ENCODE results near the gene CDC42.

CDC42 gene

GRCh38 chr1:22018583-22019559 lies 33.6 kb upstream of the CDC42 start:
- peak; percentile 89 to 95 for DNase-seq (ENCODE audit: low read depth in 2 of 2)
- TF ChIP-seq CTCF (IDR thresholded peaks at IDR 0.05; ENCODE audit: low read depth, low read length) = peak; percentile 62
- H3K4me3 ChIP-seq (replicated peaks in 1 of 2; ENCODE audit: low read depth in 2 of 2, low read length in 2 of 2) = no peak overlapping the region

GRCh38 chr1:22021061-22021460 lies 31.4 kb upstream of the CDC42 start:
- no peak for DNase-seq (ENCODE audit: low read depth in 2 of 2)
- TF ChIP-seq CTCF (IDR thresholded peaks at IDR 0.05; ENCODE audit: low read depth, low read length) = no peak
- no peak overlapping the region for H3K4me3 ChIP-seq (replicated peaks in 1 of 2; ENCODE audit: low read depth in 2 of 2, low read length in 2 of 2)

GRCh38 chr1:22024485-22025367 lies 27.8 kb upstream of the CDC42 start:
- TF ChIP-seq CTCF (IDR thresholded peaks at IDR 0.05; ENCODE audit: low read depth, low read length) = no peak
- peak overlapping the region; percentile 96 to 99 for H3K4me3 ChIP-seq (replicated peaks in 1 of 2; ENCODE audit: low read depth in 2 of 2, low read length in 2 of 2)
- DNase-seq (ENCODE audit: low read depth in 2 of 2) = peak; percentile 83 to 90

GRCh38 chr1:22025368-22026155 lies 26.9 kb upstream of the CDC42 start:
- peak overlapping the region; percentile 96 to 99 for H3K4me3 ChIP-seq (replicated peaks in 1 of 2; ENCODE audit: low read depth in 2 of 2, low read length in 2 of 2)
- DNase-seq (ENCODE audit: low read depth in 2 of 2) = peak; percentile 88 to 91
- no peak for TF ChIP-seq CTCF (IDR thresholded peaks at IDR 0.05; ENCODE audit: low read depth, low read length)

- DNase-seq (ENCODE audit: low read depth in 2 of 2) = no peak
- H3K4me3 ChIP-seq (replicated peaks in 1 of 2; ENCODE audit: low read depth in 2 of 2, low read length in 2 of 2) = no peak overlapping the region
- TF ChIP-seq CTCF (IDR thresholded peaks at IDR 0.05; ENCODE audit: low read depth, low read length) = no peak
These were observed 25.6 kb upstream of the CDC42 start for GRCh38 chr1:22026924-22027289.

- no peak for DNase-seq (ENCODE audit: low read depth in 2 of 2)
- H3K4me3 ChIP-seq (replicated peaks in 1 of 2; ENCODE audit: low read depth in 2 of 2, low read length in 2 of 2) = no peak overlapping the region
- TF ChIP-seq CTCF (IDR thresholded peaks at IDR 0.05; ENCODE audit: low read depth, low read length) = no peak
These were observed 22.5 kb upstream of the CDC42 start for GRCh38 chr1:22030057-22030456.
